Fibroblast of mammary gland (primary cell): Measurements from ENCODE around the gene INSIG2.

Source experiments
- DNase-seq: peaks from one replicate; pipeline ENCODE4 v3.0.0-alpha.2; 2010; ENCODE audit warnings: low read depth
- H3K4me3 ChIP-seq: 2 replicates; pipeline ENCODE4 v1.5.1; 2011; ENCODE audit warnings: low read depth, mild to moderate bottlenecking, low read length, moderate library complexity; ENCODE audit not compliant: control insufficient read depth
- TF ChIP-seq, protein P1 (sequence below): conservative IDR thresholded peaks from 2 replicates; pipeline ENCODE4 v1.5.1; 2011; ENCODE audit warnings: low read depth, low read length, inconsistent platforms; ENCODE audit not compliant: control insufficient read depth, insufficient read depth

INSIG2 gene

DNA sequence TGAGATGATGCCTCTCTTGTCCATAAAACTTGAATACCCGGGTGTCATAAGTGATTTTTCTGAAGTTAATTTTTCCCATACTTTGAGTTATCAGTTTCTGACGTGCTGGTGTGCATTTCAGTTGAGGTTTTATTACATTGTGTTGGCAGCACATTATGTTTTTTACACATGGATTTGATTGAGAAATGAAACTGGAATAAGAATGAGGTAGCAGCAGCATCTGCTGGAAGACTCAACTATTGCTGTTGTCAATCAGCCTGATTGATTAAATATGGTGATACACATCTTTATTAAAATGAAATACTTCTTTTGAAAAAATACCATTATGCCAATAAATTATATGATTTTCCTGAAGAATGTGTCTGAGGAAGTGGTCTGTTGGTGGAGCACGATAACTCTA lies 60.5 kb downstream of the INSIG2 start:
- TF ChIP-seq, protein P1, sequence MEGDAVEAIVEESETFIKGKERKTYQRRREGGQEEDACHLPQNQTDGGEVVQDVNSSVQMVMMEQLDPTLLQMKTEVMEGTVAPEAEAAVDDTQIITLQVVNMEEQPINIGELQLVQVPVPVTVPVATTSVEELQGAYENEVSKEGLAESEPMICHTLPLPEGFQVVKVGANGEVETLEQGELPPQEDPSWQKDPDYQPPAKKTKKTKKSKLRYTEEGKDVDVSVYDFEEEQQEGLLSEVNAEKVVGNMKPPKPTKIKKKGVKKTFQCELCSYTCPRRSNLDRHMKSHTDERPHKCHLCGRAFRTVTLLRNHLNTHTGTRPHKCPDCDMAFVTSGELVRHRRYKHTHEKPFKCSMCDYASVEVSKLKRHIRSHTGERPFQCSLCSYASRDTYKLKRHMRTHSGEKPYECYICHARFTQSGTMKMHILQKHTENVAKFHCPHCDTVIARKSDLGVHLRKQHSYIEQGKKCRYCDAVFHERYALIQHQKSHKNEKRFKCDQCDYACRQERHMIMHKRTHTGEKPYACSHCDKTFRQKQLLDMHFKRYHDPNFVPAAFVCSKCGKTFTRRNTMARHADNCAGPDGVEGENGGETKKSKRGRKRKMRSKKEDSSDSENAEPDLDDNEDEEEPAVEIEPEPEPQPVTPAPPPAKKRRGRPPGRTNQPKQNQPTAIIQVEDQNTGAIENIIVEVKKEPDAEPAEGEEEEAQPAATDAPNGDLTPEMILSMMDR, result peak; percentile 43
- H3K4me3 ChIP-seq, result no peak overlapping the region
- DNase-seq, result peak; percentile 67

DNA sequence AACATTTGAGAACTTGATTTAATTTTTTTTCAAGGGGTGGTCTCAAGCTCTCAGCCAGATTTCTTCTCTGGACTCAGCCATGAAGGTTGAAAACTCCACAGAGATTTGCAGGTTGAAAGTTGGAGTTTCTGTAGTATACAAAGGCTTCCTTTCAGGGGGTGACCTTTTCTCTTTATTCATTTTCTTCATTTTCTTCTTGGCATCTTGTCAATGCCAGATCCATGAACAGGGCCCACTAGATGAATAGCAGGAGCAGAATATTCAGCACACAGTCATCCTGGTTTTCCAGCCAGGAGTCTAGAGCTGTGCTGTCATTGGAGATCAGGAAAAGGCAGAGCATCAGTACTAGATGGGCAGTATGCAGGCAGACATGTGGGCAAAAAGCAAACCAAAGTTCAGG lies 62.0 kb downstream of the INSIG2 start:
- DNase-seq, result no peak
- TF ChIP-seq, protein P1, result no peak
- no peak overlapping the region for H3K4me3 ChIP-seq

DNA sequence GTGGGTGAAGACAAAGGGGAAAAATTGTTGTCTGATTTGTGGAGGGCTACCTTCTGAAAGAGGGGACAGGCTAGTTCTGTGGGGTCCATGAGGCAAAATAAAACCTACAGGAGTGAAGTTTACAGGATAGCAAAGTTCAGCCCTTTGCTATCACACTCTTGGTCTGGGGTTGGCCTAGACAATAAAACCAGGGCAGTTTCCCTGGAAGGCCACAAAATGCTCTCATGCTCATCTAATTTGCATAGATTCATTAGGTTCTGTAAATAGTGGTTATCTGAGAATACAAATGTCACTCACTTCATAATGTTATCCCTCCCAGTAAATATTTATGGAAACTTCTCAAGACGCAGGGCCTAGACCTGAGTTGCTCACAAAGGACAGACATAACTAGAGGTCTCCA lies 63.6 kb downstream of the INSIG2 start:
- TF ChIP-seq, protein P1, result no peak
- no peak overlapping the region for H3K4me3 ChIP-seq
- DNase-seq, result no peak

DNA sequence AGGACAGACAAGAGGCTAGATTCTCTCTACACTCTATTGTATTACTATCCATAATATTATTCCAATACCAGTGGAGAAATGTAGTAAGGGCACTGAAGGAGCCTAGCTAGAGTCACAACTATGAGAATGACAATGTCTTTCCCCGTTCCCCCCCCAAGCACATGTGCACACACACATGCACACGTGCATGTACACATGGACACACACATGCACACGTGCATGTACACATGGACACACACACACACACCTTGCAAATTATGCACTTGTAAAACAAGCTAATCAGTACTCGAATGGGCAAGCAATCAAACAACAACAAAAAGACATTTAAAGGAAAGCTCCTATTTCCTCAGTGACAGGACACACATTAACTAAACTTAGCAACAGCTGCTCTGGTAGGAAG lies 65.2 kb downstream of the INSIG2 start:
- TF ChIP-seq, protein P1, result no peak
- DNase-seq, result no peak

DNA sequence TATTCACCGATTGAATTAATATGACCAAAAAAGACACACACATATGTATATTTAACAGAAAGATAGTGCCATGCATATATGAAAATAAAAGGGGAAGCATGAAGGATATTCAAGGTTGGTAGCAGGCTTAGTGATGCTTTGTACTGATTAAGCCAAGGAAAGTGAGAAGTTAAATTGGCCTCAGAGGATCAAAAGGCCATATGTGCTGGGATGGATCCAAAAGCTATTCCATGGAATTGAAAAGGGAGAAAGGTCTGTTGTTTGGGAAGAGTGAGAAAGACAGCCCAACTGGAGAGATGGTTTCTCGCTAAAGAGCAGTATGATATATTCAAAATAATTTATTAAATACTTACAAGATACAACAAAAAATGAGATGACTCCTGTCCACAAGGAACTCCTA lies 65.9 kb downstream of the INSIG2 start:
- H3K4me3 ChIP-seq, result no peak overlapping the region
- no peak for DNase-seq
- TF ChIP-seq, protein P1, result no peak

More for the DNA sequence above, 65.2 kb downstream of the INSIG2 start:
- no peak overlapping the region for H3K4me3 ChIP-seq
